ENCODE measurements around the gene MKRN3. TPM values are rescaled to one million over a fixed set of nuclear protein-coding genes. Genes with fewer than 3 reads are reported as not detected.

Gene MKRN3
- total and polyA plus RNA-seq, 2 of the 4 experiments (the other 2 are of a cell fraction), result under 0.01 to 0.17 TPM

DNA sequence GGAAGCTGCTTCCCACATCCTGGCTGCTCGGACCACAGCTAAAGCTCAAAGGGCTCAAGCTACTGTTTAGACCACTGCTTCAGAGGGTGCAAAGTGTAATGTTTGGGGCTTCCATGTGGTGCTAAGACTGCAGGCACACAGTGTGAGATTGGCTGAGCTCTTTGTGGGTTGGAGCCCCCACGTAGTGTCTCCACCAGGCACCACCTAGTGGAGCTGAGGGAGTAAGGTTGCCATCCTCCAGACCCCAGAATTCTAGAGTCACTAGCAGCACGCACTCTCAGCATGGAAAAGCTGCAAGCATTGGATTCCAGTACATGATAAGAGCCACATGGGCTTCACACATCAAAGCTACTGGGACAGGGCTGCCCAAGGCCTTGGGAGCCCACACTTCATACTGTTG is 9.3 kb downstream of the MKRN3 start:
- DNase-seq, result no peak
- no peak overlapping the region for H2AFZ ChIP-seq (replicated peaks; ENCODE audit: low read length, poor library complexity)
- no peak overlapping the region for H2AK5ac ChIP-seq (ENCODE audit: low read depth, low read length)
- in situ Hi-C loops (cut with MboI; ENCODE audit: low sequenced_read_pairs) (no loop called here), dilution Hi-C loops (cut with HindIII; ENCODE audit: low sequenced_read_pairs, unreplicated experiment) (no loop called here), intact Hi-C loops (cut with micrococcal nuclease) (no loop called here)
- H3K14ac ChIP-seq (replicated peaks; ENCODE audit: low read depth, low read length), result no peak overlapping the region
- no peak for TF ChIP-seq RFX5 (IDR thresholded peaks at IDR 0.05; ENCODE audit: low read depth, low read length)
- TF ChIP-seq MAZ (IDR thresholded peaks at IDR 0.05; ENCODE audit: borderline replicate concordance, low read depth, low read length), result no peak
- no peak for TF ChIP-seq CEBPB (IDR thresholded peaks at IDR 0.05; ENCODE audit: low read depth, low read length)
- no peak for TF ChIP-seq USF2 (IDR thresholded peaks at IDR 0.05; ENCODE audit: low read depth, low read length)
- TF ChIP-seq MXI1 (IDR thresholded peaks at IDR 0.05; ENCODE audit: borderline replicate concordance, low read depth, low read length), result no peak
- no peak for TF ChIP-seq RCOR1 (IDR thresholded peaks at IDR 0.05; ENCODE audit: insufficient replicate concordance, low read length)
- TF ChIP-seq CTCF (conservative IDR thresholded peaks at IDR 0.05; ENCODE audit: low read depth, low read length), result no peak
- no peak for TF ChIP-seq CHD1 (IDR thresholded peaks at IDR 0.05; ENCODE audit: low read depth, low read length)
- TF ChIP-seq SMC3 (IDR thresholded peaks at IDR 0.05; ENCODE audit: low read depth, low read length), result no peak
- TF ChIP-seq POLR2A (IDR thresholded peaks at IDR 0.05; ENCODE audit: low read depth, low read length), result no peak
- no peak for TF ChIP-seq RAD21 (IDR thresholded peaks at IDR 0.05; ENCODE audit: low read length)
- no peak for TF ChIP-seq FOS (IDR thresholded peaks at IDR 0.05; ENCODE audit: low read depth, low read length)
- TF ChIP-seq NFE2L2 (IDR thresholded peaks at IDR 0.05; ENCODE audit: low read depth, low read length), result no peak
- no peak for TF ChIP-seq BHLHE40 (IDR thresholded peaks at IDR 0.05; ENCODE audit: low read depth, low read length)
- H4K8ac ChIP-seq (ENCODE audit: low read depth in 2 of 2, low read length in 2 of 2), result no peak overlapping the region
- H3K4me1 ChIP-seq (ENCODE audit: control insufficient read depth, insufficient read depth, low read length), result no peaks in the 10 kb centered on the region
- BruUV-seq (replicated peaks), result no TSS peak
- H2BK20ac ChIP-seq (ENCODE audit: low read depth, low read length), result no peak overlapping the region
- CTCF ChIA-PET, result no interaction called here
- H3K36me3 ChIP-seq (ENCODE audit: control insufficient read depth, insufficient read depth, low read length), result no peaks in the 10 kb centered on the region
- H4K5ac ChIP-seq (ENCODE audit: low read depth, low read length), result no peak overlapping the region
- no peaks in the 10 kb centered on the region for H3K27me3 ChIP-seq (ENCODE audit: control insufficient read depth, insufficient read depth, low read length)
- no peak overlapping the region for H3K4me3 ChIP-seq (ENCODE audit: insufficient read depth, low read depth, low read length)
- no peak overlapping the region for H2BK5ac ChIP-seq (ENCODE audit: low read depth, low read length, poor library complexity, severe bottlenecking)
- H3K4me2 ChIP-seq (ENCODE audit: low read depth, low read length), result no peak overlapping the region
- no peak overlapping the region for H3K27ac ChIP-seq (ENCODE audit: insufficient read depth, low read length)
- POLR2A ChIA-PET (ENCODE audit: unreplicated experiment), result no interaction called here
- H3K79me1 ChIP-seq (ENCODE audit: low read depth in 1 of 2, low read length in 2 of 2), result no peaks in the 10 kb centered on the region
- no peak overlapping the region for H3K9ac ChIP-seq (ENCODE audit: low read depth, low read length)
- no peaks in the 10 kb centered on the region; the same call in 1 of the 2 replicates for H3K9me3 ChIP-seq (ENCODE audit: control insufficient read depth, insufficient read depth, low read length)
- H4K91ac ChIP-seq (ENCODE audit: insufficient read depth, low read depth, low read length), result no peak overlapping the region
- no peaks in the 10 kb centered on the region for H4K20me1 ChIP-seq (ENCODE audit: insufficient read depth, low read length)
- no peak overlapping the region for H3K56ac ChIP-seq (ENCODE audit: extremely low read depth, insufficient read depth, low read length)
- H3K18ac ChIP-seq (ENCODE audit: low read depth, low read length), result no peak overlapping the region
- no peak overlapping the region for H2BK120ac ChIP-seq (ENCODE audit: low read depth, low read length)
- no peaks in the 10 kb centered on the region for H3K9me1 ChIP-seq (ENCODE audit: insufficient read depth, low read length)
- no peak overlapping the region for H2BK15ac ChIP-seq (ENCODE audit: low read depth, low read length)
- WGBS, 2 experiments (ENCODE audit: extremely low coverage in 2 of 2, insufficient read length in 1 of 2), result no CpG with 5 or more reads among the region's 3 CpGs
- no peak for ATAC-seq (ENCODE audit: low read depth)
- no peak overlapping the region for H3K23ac ChIP-seq (ENCODE audit: low read depth, low read length)
- H3K4ac ChIP-seq (ENCODE audit: low read depth, low read length), result no peak overlapping the region
- no peak overlapping the region for H2AK9ac ChIP-seq (replicated peaks; ENCODE audit: low read depth, low read length, poor library complexity)
